ENCODE measurements around the gene ATN1. TPM values are rescaled to one million over a fixed set of nuclear protein-coding genes. Genes with fewer than 3 reads are reported as not detected.
A peak's percentile ranks its signal among the peaks of the same experiment; 100 is the strongest.

Gene ATN1
- total and polyA plus RNA-seq, 2 of the 8 experiments (the other 6 are each of a cell fraction or from before 2014, with no cell fraction given), result 20.6 to 73.4 TPM

GRCh38 chr12:6891646-6892001, 36.1 kb upstream of the ATN1 start:
- FAIRE-seq (no peak), DNase-seq (ENCODE audit: low read depth in 1 of 2, low spot score in 2 of 2) (no peak)
- Histone ChIP-seq H4K8ac (ENCODE audit: extremely low read depth, insufficient read depth, low read length) (no peak overlapping the region), H3K4ac (replicated peaks; ENCODE audit: insufficient read length, low read depth, low read length) (no peak overlapping the region), H2BK5ac (ENCODE audit: low read depth, low read length) (no peak overlapping the region), H3K23ac (ENCODE audit: insufficient read length) (no peak overlapping the region), H3K79me1 (ENCODE audit: low read depth, low read length) (no peaks in the 10 kb centered on the region), H3K14ac (ENCODE audit: insufficient read length) (no peak overlapping the region), H4K91ac (replicated peaks; ENCODE audit: insufficient read length, low read length) (peak overlapping the region; percentile 2), H3K56ac (replicated peaks; ENCODE audit: insufficient read length, low read depth, low read length) (no peak overlapping the region), H3K79me2 (ENCODE audit: control insufficient read depth in 1 of 2, insufficient read depth in 2 of 2, low read length in 2 of 2) (no peaks in the 10 kb centered on the region), H4K20me1 (replicated peaks in 1 of 2; ENCODE audit: control insufficient read depth in 1 of 2, insufficient read depth in 2 of 2, low read length in 2 of 2) (no peaks in the 10 kb centered on the region), H3K4me3 (ENCODE audit: extremely low read depth in 1 of 4, insufficient read depth in 2 of 4, low read depth in 3 of 4, low read length in 4 of 4) (peak overlapping the region; percentile 31 to 63 (median 56)), H2AFZ (ENCODE audit: low read length) (peak overlapping the region; percentile 23; the same call in 1 of the 2 replicates), H3K4me1 (replicated peaks in 1 of 4; ENCODE audit: control insufficient read depth in 3 of 4, insufficient read depth in 4 of 4, low read length in 3 of 4) (peaks cover 0 to 9% (median 2%) of the 10 kb centered on the region in 4 experiments; a peak in 4 of 7 replicates), H2AK5ac (ENCODE audit: low read depth, low read length) (0 out of 2 replicates have a peak overlapping the region, but pooled peaks have one; percentile 77), H2BK15ac (ENCODE audit: low read length) (0 out of 2 replicates have a peak overlapping the region, but pooled peaks have one; percentile 54), H3K27ac (ENCODE audit: low read depth, low read length) (peak overlapping the region; percentile 64; the same call in 1 of the 2 replicates), H3K27me3 (replicated peaks in 1 of 4; ENCODE audit: control insufficient read depth in 3 of 4, extremely low read depth in 1 of 4, insufficient read depth in 3 of 4, low read length in 3 of 4) (no peaks in the 10 kb centered on the region), H3K9me3 (ENCODE audit: insufficient read depth in 2 of 2, low read depth in 1 of 2, low read length in 1 of 2) (no peaks in the 10 kb centered on the region), H3K4me2 (ENCODE audit: insufficient read depth in 1 of 2, low read depth in 2 of 2, low read length in 2 of 2) (peak overlapping the region; percentile 47 to 69), H4K5ac (ENCODE audit: insufficient read length, low read depth, low read length) (peak overlapping the region; percentile 53), H3K9ac (replicated peaks in 1 of 4; ENCODE audit: extremely low read depth in 1 of 4, low read depth in 3 of 4, low read length in 3 of 4) (peak overlapping the region in 3 of 4 experiments; percentile 61 to 72 (median 71); a peak in 5 of 7 replicates), H3K36me3 (ENCODE audit: control insufficient read depth in 2 of 4, insufficient read depth in 4 of 4, low read length in 3 of 4) (no peaks in the 10 kb centered on the region), H2BK120ac (replicated peaks; ENCODE audit: low read depth, low read length) (no peak overlapping the region), H2BK12ac (ENCODE audit: low read depth, low read length) (peak overlapping the region; percentile 46; the same call in 1 of the 2 replicates), H3K23me2 (ENCODE audit: low read depth, low read length) (no peaks in the 10 kb centered on the region), H2BK20ac (ENCODE audit: low read length) (no peak overlapping the region), H3K18ac (ENCODE audit: extremely low read depth, low read length) (no peak overlapping the region)
- CTCF ChIA-PET (ENCODE audit: partially characterized antibody), result interaction anchor here (0.7 to 5.0 kb wide), 27 partner anchors 8 to 139 kb away, joined by 3 to 84 read pairs (median 5); partner anchors contain the start of genes C12orf57, CDCA3, ENO2 and MLF2
- POLR2A ChIA-PET (ENCODE audit: partially characterized antibody), result interaction anchor here (0.9 to 7.8 kb wide), 22 partner anchors 10 to 73 kb away, joined by 3 to 86 read pairs (median 6); partner anchors contain the start of genes C12orf57, ENO2, LRRC23 and RNU7-1
- WGBS, 2 experiments (ENCODE audit: extremely low coverage in 1 of 2, insufficient coverage in 1 of 2, insufficient read length in 1 of 2, insufficient replicate concordance in 2 of 2, low coverage in 1 of 2, low lambda C conversion rate in 2 of 2, missing lambda C conversion rate in 1 of 2), result 88% methylated on average over 5 of the region's 5 CpGs; no CpG with 5 or more reads in 1 of the 2 experiments
- TF ChIP-seq FOSL1 (IDR thresholded peaks at IDR 0.05; ENCODE audit: insufficient read depth, low read depth, low read length) (no peak), GABPA (IDR thresholded peaks at IDR 0.05; ENCODE audit: borderline replicate concordance, insufficient read depth, low read length) (no peak), RXRA (IDR thresholded peaks at IDR 0.05; ENCODE audit: insufficient read depth, low read depth, low read length) (no peak), JUND (IDR thresholded peaks at IDR 0.05; ENCODE audit: low read length) (no peak), BACH1 (IDR thresholded peaks at IDR 0.05; ENCODE audit: low read length) (no peak), EP300 (IDR thresholded peaks at IDR 0.05; ENCODE audit: borderline replicate concordance in 1 of 2, low read depth in 2 of 2, low read length in 2 of 2) (no peak), RAD21 (IDR thresholded peaks at IDR 0.05 in 1 of 2, conservative IDR thresholded peaks at IDR 0.05 in 1 of 2; ENCODE audit: low read depth in 2 of 2, low read length in 2 of 2) (no peak), CTCF (IDR thresholded peaks at IDR 0.05; ENCODE audit: control extremely low read depth in 1 of 3, insufficient read depth in 1 of 3, low read depth in 1 of 3, low read length in 3 of 3) (no peak), CBX5 (IDR thresholded peaks at IDR 0.05; ENCODE audit: low read depth, low read length) (no peak), SUZ12 (IDR thresholded peaks at IDR 0.05; ENCODE audit: low read length) (no peak)

Measured in H1 (cell line).